GM21423 (cell line): Measurements from ENCODE around the gene SLIT2.

Experiments
- ATAC-seq: cut with Tn5 transposase; IDR thresholded peaks from one replicate; pipeline ENCODE4 v1.9.1; 2021; ENCODE audit warnings: mild to moderate bottlenecking, moderate library complexity; ENCODE audit not compliant: unreplicated experiment

SLIT2 gene

GRCh38 chr4:20251796-20252655 is at the start of gene SLIT2:
TSS of gene SLIT2 (plus strand) at chr4:20251905. CDS start at chr4:20253816, 1,911 bp downstream.
- peak; percentile 74 for ATAC-seq

- ATAC-seq: no peak
These were observed 48.2 kb upstream of the SLIT2 start for GRCh38 chr4:20203508-20203907.

- no peak for ATAC-seq
These were observed 34.2 kb upstream of the SLIT2 start for GRCh38 chr4:20217521-20217920.

- ATAC-seq: no peak
These were observed 33.8 kb upstream of the SLIT2 start for GRCh38 chr4:20217951-20218350.

- ATAC-seq: no peak
These were observed 32.2 kb upstream of the SLIT2 start for GRCh38 chr4:20219521-20219920.

GRCh38 chr4:20237894-20238537 is 13.7 kb upstream of the SLIT2 start:
- no peak for ATAC-seq

- no peak for ATAC-seq
These were observed 3.5 kb upstream of the SLIT2 start for GRCh38 chr4:20248155-20248558.

GRCh38 chr4:20249333-20249732 is 2.4 kb upstream of the SLIT2 start:
- ATAC-seq: no peak

- ATAC-seq: peak; percentile 11
These were observed 492 bp upstream of the SLIT2 start for GRCh38 chr4:20251031-20251795.

GRCh38 chr4:20252656-20253282 is 1.1 kb downstream of the SLIT2 start:
- ATAC-seq: no peak

GRCh38 chr4:20253283-20253734 is 1.6 kb downstream of the SLIT2 start:
- no peak for ATAC-seq

GRCh38 chr4:20253735-20254409 is 2.2 kb downstream of the SLIT2 start:
- ATAC-seq: no peak

- ATAC-seq: no peak
These were observed 3.0 kb downstream of the SLIT2 start for GRCh38 chr4:20254511-20255250.

- ATAC-seq: no peak
These were observed 3.5 kb downstream of the SLIT2 start for GRCh38 chr4:20255251-20255586.

GRCh38 chr4:20255823-20256222 is 4.1 kb downstream of the SLIT2 start:
- ATAC-seq: no peak

- ATAC-seq: no peak
These were observed 4.7 kb downstream of the SLIT2 start for GRCh38 chr4:20256381-20256881.

GRCh38 chr4:20259707-20260106 is 8.0 kb downstream of the SLIT2 start:
- ATAC-seq: no peak

GRCh38 chr4:20260821-20261220 is 9.1 kb downstream of the SLIT2 start:
- ATAC-seq: no peak

GRCh38 chr4:20262221-20262620 is 10.5 kb downstream of the SLIT2 start:
- no peak for ATAC-seq

- ATAC-seq: no peak
These were observed 13.0 kb downstream of the SLIT2 start for GRCh38 chr4:20264688-20265087.
